PFSK-1 (cell line): ENCODE measurements around the gene CBX1.

ENCODE experiments used
- FOXP2 ChIP-seq: optimal IDR thresholded peaks from 2 replicates; pipeline ENCODE3; 2011; ENCODE audit warnings: borderline replicate concordance, control low read depth, inconsistent platforms; ENCODE audit not compliant: insufficient read depth; ENCODE audit errors: extremely low read length, extremely low read depth
- POLR2AphosphoS5 ChIP-seq: IDR thresholded peaks from 2 replicates; pipeline ENCODE4 v1.6.1; 2012; ENCODE audit warnings: low read depth, mild to moderate bottlenecking, control low read depth, low read length, moderate library complexity
- SIN3A ChIP-seq: IDR thresholded peaks from 2 replicates; pipeline ENCODE4 v1.6.1; 2012; ENCODE audit warnings: mild to moderate bottlenecking, low read length, moderate library complexity, borderline replicate concordance; ENCODE audit not compliant: insufficient read depth
- TAF1 ChIP-seq: IDR thresholded peaks from 2 replicates; pipeline ENCODE4 v1.6.1; 2012; ENCODE audit warnings: low read length, control low read depth, borderline replicate concordance; ENCODE audit not compliant: insufficient read depth
- TF ChIP-seq, protein P1 (sequence below), 2 experiments: IDR thresholded peaks; 2 replicates each; pipeline versions ENCODE4 v1.6.1 to v1.8.0; 2011 to 2012; ENCODE audit warnings: low read depth in 2 of 2, low read length in 2 of 2, control low read depth in 1 of 2, inconsistent platforms in 1 of 2, mild to moderate bottlenecking in 1 of 2, moderate library complexity in 1 of 2; ENCODE audit not compliant: insufficient read depth in 1 of 2

CBX1 gene

DNA sequence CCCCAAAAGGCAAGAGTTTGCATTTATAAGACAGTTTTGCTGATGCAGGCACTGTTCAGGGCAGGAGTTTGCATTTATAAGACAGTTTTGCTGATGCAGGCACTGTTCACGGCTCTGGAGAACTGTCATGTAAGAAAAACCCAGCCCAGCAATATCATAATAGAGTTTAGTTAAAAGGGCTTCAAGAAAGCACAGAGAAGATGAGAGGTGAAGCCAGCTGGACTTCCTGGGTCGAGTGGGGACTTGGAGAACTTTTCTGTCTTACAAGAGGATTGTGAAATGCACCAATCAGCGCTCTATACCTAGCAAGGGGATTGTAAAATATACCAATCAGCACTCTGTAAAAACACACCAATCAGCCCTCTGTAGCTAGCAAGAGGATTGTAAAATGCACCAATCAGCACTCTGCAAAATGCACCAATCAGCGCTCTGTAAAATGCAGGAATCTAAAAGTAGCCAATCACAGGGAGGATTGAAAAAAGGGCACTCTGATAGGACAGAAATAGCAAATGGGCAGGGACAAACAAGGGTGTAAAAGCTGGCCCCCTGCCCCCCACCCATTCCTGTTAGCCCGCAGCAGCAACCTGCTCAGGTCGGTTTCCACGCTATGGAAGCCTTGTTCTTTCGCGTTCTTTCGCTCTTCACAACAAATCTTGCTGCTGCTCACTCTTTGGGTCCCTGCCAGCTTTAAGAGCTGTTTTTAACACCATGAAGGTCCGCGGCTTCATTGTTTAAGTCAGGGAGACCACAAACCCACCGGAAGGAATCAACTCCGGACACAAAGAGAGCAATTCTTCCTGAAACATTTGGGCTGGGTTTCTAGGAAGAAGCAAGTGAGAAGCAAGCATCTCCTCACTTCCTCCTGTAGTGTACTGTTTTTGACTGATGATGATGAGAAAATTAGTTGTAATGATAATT lies 1.8 kb upstream of the CBX1 start:
- TF ChIP-seq SIN3A (no peak), FOXP2 (no peak), POLR2AphosphoS5 (no peak), TAF1 (no peak)
- TF ChIP-seq, protein P1, sequence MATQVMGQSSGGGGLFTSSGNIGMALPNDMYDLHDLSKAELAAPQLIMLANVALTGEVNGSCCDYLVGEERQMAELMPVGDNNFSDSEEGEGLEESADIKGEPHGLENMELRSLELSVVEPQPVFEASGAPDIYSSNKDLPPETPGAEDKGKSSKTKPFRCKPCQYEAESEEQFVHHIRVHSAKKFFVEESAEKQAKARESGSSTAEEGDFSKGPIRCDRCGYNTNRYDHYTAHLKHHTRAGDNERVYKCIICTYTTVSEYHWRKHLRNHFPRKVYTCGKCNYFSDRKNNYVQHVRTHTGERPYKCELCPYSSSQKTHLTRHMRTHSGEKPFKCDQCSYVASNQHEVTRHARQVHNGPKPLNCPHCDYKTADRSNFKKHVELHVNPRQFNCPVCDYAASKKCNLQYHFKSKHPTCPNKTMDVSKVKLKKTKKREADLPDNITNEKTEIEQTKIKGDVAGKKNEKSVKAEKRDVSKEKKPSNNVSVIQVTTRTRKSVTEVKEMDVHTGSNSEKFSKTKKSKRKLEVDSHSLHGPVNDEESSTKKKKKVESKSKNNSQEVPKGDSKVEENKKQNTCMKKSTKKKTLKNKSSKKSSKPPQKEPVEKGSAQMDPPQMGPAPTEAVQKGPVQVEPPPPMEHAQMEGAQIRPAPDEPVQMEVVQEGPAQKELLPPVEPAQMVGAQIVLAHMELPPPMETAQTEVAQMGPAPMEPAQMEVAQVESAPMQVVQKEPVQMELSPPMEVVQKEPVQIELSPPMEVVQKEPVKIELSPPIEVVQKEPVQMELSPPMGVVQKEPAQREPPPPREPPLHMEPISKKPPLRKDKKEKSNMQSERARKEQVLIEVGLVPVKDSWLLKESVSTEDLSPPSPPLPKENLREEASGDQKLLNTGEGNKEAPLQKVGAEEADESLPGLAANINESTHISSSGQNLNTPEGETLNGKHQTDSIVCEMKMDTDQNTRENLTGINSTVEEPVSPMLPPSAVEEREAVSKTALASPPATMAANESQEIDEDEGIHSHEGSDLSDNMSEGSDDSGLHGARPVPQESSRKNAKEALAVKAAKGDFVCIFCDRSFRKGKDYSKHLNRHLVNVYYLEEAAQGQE (IDR thresholded peaks at IDR 0.05; ENCODE audit: insufficient read depth in 1 of 2, low read depth in 2 of 2, low read length in 2 of 2): no peak

DNA sequence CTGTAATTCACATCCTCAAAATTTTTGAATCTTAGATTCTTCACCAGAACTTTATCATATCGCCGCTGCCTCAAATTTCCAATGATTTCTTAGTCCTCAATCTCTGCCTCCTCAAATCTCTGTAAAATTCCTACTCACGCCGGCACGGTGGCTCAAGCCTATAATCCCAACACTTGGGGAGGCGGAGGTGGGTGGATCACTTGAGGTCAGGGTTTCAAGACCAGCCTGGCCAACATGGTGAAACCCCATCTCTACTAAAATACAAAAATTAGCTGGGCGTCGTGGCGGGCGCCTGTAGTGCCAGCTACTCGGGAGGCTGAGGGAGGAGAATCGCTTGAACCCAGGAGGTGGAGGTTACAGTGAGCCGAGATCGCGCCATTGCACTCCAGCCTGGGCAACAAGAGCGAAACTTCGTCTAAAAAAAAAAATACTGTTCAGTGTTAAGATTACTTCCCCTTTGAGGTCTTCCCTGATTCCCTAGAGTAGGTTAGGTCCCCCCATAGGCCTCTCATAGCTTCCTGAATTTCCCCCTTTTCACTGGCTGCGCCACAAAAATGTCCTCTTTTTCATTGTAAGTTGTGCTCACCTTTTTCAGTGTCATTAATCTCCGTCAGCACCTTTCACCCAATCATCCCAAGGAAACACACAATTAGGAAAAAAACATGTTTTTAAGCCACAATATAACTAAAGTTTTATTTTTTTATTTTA lies 919 bp upstream of the CBX1 start:
- no peak for TF ChIP-seq POLR2AphosphoS5

- TF ChIP-seq POLR2AphosphoS5 (no peak), TAF1 (no peak)
These were observed 677 bp downstream of the CBX1 start for GRCh38 chr17:48100591-48101011.

DNA sequence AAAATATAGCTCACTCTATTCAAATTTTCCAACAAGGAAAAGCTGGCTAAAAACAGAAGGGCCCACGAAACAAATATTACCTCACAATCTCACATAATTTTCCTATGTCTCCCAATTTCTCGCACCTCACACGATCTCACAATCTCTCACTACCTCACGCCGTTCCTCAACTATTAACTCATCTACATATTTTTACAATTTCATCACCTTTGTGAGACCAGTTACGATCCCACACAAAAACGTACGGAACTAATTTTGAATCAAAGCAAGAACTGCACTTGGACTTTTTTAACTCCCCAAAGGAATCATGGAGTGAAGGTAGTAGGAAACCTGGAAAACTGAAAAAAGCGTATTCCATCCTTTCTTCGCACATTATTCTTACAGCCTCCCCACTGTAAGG lies 1.1 kb downstream of the CBX1 start:
- TF ChIP-seq, protein P1 (IDR thresholded peaks at IDR 0.05; ENCODE audit: insufficient read depth in 1 of 2, low read depth in 2 of 2, low read length in 2 of 2): no peak
- TF ChIP-seq SIN3A (no peak), POLR2AphosphoS5 (no peak), FOXP2 (no peak), TAF1 (no peak)

- no peak for TF ChIP-seq TAF1
These were observed 5.7 kb downstream of the CBX1 start for GRCh38 chr17:48095611-48096010.

DNA sequence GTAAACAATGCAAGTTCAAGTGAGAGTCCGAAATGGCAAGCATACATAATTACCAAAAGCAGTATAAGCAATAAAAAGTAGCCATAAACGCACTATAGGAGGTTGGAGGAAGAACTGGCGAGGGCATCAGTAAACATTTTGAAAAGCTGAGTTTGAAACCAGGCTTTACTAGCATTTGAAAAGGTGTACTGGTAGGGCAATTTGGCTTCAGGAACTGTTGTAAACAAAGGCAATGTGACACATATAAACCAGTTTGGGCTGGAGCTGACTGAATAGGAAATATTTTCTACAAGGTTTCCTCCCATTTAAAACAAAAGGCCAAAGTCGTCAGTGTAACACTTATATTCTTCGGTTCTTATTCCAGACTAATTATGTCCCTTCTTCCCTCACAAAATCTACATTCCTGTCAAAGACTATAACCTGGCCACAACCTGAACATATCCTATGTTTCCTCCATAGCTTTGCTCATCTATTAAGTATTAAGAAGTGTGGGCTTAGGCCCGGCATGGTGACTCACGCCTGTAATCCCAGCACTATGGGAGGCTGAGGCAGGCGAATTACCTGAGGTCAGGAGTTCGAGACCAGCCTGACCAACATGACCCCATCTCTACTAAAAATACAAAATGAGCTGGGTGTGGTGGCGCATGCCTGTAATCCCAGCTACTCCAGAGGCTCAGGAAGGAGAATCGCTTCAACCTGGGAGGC lies 7.8 kb downstream of the CBX1 start:
- TF ChIP-seq, protein P1 (IDR thresholded peaks at IDR 0.05; ENCODE audit: insufficient read depth in 1 of 2, low read depth in 2 of 2, low read length in 2 of 2): no peak
- TF ChIP-seq TAF1 (no peak), POLR2AphosphoS5 (no peak), SIN3A (no peak), FOXP2 (no peak)
